Measurements from ENCODE around the gene COL6A3. TPM values are rescaled to one million over a fixed set of nuclear protein-coding genes. Genes with fewer than 3 reads are reported as not detected.

The COL6A3 gene
- total RNA-seq, 1 donor from 2014 or later: 4.9 TPM

DNA sequence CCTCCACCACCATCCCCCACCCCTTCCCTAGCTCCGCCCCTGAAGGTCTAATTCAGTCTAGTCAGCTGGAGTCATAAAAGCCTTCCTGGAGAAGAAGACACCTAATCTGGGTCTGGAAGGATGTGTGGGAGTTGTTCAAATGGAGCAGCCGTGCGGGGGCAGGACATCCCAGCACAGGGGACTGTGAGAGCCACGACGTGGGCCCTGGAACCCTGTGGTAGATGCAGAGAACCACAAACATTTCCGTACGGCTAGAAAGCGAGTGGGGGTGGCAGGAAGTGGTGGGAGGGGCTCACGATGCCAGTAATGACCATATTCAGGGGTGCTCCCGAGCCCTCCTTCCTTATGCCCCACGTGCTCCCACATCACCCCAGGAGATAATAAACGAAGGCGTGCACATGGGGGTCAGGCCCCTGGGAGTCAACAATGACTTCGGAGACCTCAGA, 20.9 kb upstream of the COL6A3 start:
- Mint-ChIP-seq H3K9me3 (no peaks in the 10 kb centered on the region), H3K36me3 (ENCODE audit: low read depth) (no peaks in the 10 kb centered on the region), H3K27me3 (ENCODE audit: low read depth) (peaks cover 4% of the 10 kb centered on the region), H3K27ac (ENCODE audit: unreplicated experiment) (no peak overlapping the region), H3K4me3 (no peak overlapping the region), H3K4me1 (peaks cover 14% of the 10 kb centered on the region)
- TF ChIP-seq, protein P1, sequence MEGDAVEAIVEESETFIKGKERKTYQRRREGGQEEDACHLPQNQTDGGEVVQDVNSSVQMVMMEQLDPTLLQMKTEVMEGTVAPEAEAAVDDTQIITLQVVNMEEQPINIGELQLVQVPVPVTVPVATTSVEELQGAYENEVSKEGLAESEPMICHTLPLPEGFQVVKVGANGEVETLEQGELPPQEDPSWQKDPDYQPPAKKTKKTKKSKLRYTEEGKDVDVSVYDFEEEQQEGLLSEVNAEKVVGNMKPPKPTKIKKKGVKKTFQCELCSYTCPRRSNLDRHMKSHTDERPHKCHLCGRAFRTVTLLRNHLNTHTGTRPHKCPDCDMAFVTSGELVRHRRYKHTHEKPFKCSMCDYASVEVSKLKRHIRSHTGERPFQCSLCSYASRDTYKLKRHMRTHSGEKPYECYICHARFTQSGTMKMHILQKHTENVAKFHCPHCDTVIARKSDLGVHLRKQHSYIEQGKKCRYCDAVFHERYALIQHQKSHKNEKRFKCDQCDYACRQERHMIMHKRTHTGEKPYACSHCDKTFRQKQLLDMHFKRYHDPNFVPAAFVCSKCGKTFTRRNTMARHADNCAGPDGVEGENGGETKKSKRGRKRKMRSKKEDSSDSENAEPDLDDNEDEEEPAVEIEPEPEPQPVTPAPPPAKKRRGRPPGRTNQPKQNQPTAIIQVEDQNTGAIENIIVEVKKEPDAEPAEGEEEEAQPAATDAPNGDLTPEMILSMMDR (conservative IDR thresholded peaks at IDR 0.05): no peak
- DNase-seq (ENCODE audit: low read depth, low spot score): no peak

DNA sequence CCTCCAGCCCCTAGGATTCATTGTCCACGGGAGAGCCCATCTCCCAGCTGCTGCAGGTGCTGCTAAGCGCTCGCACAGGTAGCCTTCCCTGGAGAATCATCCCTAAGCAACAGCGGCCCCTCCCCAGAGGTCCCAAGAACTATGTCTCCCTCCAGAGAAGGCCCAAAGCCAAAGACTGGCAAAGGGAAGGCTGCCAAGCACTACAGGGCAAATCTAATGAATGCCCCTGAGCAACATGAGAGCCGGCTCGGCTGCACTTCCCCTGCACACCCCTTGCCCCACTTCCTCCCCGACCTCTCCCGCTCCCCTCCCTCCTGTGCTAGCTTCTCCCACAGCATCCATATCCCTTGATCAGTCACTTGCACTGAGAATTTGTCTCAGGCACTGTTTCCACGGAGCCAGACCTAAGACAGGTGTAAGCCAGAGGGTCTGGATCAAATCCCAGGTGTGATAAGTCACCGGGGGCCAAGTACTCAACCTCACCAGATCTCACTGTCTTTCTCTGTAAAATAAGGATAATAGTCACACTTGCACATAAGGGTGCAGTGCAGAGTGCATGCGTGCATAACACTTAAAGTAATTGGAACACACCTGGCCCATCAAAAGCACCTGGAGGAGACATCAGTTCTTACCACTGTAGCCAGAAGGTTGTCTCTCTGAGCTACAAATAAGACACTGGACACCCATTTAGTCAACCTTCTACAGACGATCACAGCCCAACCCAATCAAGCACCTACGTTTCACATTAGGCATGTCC, 20.1 kb upstream of the COL6A3 start:
- Mint-ChIP-seq H3K9me3 (no peaks in the 10 kb centered on the region), H3K4me1 (peaks cover 14% of the 10 kb centered on the region), H3K4me3 (no peak overlapping the region), H3K27me3 (ENCODE audit: low read depth) (peaks cover 4% of the 10 kb centered on the region), H3K27ac (ENCODE audit: unreplicated experiment) (no peak overlapping the region), H3K36me3 (ENCODE audit: low read depth) (no peaks in the 10 kb centered on the region)
- DNase-seq (ENCODE audit: low read depth, low spot score): no peak
- TF ChIP-seq, protein P1 (conservative IDR thresholded peaks at IDR 0.05): no peak

DNA sequence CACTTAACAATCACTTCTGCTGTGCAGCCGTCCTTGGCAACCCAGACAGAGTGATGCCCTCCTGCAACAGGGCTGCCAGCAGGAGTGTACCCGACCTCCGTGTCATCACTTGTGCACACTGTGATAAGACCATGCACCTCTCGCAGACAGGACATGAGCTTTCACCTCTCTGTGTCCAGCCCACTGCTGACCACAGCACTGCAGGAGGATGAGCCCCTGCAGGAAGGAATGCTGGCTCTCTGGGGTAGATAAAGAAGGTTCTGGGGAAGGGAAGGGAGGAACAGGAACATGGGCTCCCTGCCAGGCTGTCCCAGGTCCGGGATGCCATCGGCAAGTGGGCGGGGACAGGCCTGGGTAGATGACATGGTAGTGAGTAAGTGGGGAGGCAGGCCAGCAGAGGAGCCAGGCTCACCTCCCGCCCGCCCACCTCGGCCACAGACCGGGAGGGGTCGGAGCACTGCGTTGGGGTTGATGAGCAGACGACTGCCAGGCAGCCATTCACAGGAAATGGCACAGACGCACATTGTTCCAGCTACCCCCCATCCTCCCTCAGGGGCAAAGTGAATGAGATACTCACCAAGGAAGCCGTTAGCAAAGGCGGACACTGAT, 18.6 kb upstream of the COL6A3 start:
- no peak for DNase-seq (ENCODE audit: low read depth, low spot score)
- H3K4me3 Mint-ChIP-seq: no peak overlapping the region
- H3K9me3 Mint-ChIP-seq: no peaks in the 10 kb centered on the region
- TF ChIP-seq, protein P1 (conservative IDR thresholded peaks at IDR 0.05): no peak
- peaks cover 14% of the 10 kb centered on the region for H3K4me1 Mint-ChIP-seq
- no peaks in the 10 kb centered on the region for H3K36me3 Mint-ChIP-seq (ENCODE audit: low read depth)
- H3K27ac Mint-ChIP-seq (ENCODE audit: unreplicated experiment): no peak overlapping the region
- peaks cover 10% of the 10 kb centered on the region for H3K27me3 Mint-ChIP-seq (ENCODE audit: low read depth)

DNA sequence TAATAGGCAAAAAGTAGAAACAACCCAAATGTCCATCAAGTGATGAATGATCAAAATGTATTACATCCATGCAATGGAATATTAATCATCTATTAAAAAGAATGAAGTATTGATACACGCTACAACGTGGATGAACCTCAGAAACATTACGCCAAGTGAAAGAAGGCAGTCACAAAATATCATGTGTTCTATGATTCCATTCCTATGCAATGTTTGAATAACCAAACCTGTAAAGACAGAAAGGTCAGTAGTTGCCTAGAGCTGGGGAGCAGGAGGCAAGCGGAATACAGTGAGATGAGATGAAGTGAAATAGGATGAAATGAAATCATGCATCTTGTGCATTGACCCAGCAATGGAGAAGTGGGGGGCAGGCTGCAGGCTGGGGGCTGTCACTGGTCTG, 17.9 kb upstream of the COL6A3 start:
- DNase-seq (ENCODE audit: low read depth, low spot score): no peak
- H3K9me3 Mint-ChIP-seq: no peaks in the 10 kb centered on the region
- H3K36me3 Mint-ChIP-seq (ENCODE audit: low read depth): no peaks in the 10 kb centered on the region
- H3K27ac Mint-ChIP-seq (ENCODE audit: unreplicated experiment): no peak overlapping the region
- TF ChIP-seq, protein P1 (conservative IDR thresholded peaks at IDR 0.05): no peak
- peaks cover 13% of the 10 kb centered on the region for H3K27me3 Mint-ChIP-seq (ENCODE audit: low read depth)
- H3K4me3 Mint-ChIP-seq: no peak overlapping the region
- H3K4me1 Mint-ChIP-seq: peaks cover 14% of the 10 kb centered on the region

DNA sequence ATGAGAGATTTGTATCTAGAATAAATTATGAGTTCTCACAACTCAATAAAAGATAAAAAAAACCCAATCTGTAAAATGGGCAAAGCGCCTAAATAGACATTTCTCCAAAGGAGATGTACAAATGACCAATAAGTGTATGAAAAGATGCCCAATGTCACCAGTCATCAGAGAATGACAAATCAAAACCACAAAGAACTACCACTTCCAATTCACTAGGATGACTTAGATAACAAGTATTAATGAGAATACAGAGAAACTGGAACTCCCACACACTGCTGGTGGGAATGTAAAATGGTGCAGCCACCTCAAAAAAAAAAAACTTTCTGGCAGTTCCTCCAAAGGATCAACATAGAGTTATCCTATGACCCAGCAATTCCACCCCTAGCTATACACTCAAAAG, 17.4 kb upstream of the COL6A3 start:
- Mint-ChIP-seq H3K4me1 (peaks cover 14% of the 10 kb centered on the region), H3K36me3 (ENCODE audit: low read depth) (no peaks in the 10 kb centered on the region), H3K4me3 (no peak overlapping the region), H3K27me3 (ENCODE audit: low read depth) (peaks cover 15% of the 10 kb centered on the region), H3K27ac (ENCODE audit: unreplicated experiment) (no peak overlapping the region), H3K9me3 (peaks cover 2% of the 10 kb centered on the region)
- TF ChIP-seq, protein P1 (conservative IDR thresholded peaks at IDR 0.05): no peak
- no peak for DNase-seq (ENCODE audit: low read depth, low spot score)
